GM12878 (cell line): ENCODE results near the gene DGCR8. TPM values are rescaled to one million over a fixed set of nuclear protein-coding genes. Genes with fewer than 3 reads are reported as not detected.

Experiments
- CBX5 ChIP-seq: sonication (generic); IDR thresholded peaks from 2 replicates; pipeline ENCODE4 v1.6.1; 2016; ENCODE audit warnings: low read depth, moderate library complexity, mild to moderate bottlenecking, inconsistent platforms
- EP300 ChIP-seq, 2 experiments: fragments of 150-350 bp in 1 of 2; IDR thresholded peaks; 2 replicates each; pipeline ENCODE4 v1.6.1; 2011 to 2012; ENCODE audit warnings: low read depth in 2 of 2, low read length in 2 of 2, borderline replicate concordance in 1 of 2, improper control_type of control experiment in 1 of 2, inconsistent platforms in 1 of 2; ENCODE audit not compliant: control insufficient read depth in 1 of 2
- HCFC1 ChIP-seq: fragments of 150-350 bp; IDR thresholded peaks from 2 replicates; pipeline ENCODE4 v1.6.1; 2014; ENCODE audit warnings: low read length
- SIN3A ChIP-seq: IDR thresholded peaks from 2 replicates; pipeline ENCODE4 v1.6.1; 2012; ENCODE audit warnings: low read depth, low read length, improper control_type of control experiment
- ZSCAN29 ChIP-seq: fragments of 450-650 bp; IDR thresholded peaks from 2 replicates; pipeline ENCODE4 v1.6.1; 2017; ENCODE audit warnings: mild to moderate bottlenecking, moderate library complexity
- polyA plus RNA-seq, 11 experiments: library from polyadenylated mRNA; depleted of rRNA in 4 of 11; unstranded in 6 of 11; stranded (reverse) in 5 of 11; fragments of >200 nt; fragmentation: Nextera tagmentation in 4 of 11; fragmentation: Illumina TruSeq in 1 of 11; extraction: Ambion mirVana in 4 of 11; extraction: Trizol in 1 of 11; gene quantifications; 1 replicate in 1 of 11; 2 replicates in 10 of 11; pipeline versions ENCODE4 v1.2.1 to v1.2.3, GENCODE V29; 2011 to 2016; ENCODE audit warnings: inconsistent platforms in 2 of 11, missing spikeins in 2 of 11, low read depth in 1 of 11
- total RNA-seq, 4 experiments: library from RNA; depleted of rRNA in 3 of 4; stranded (reverse); fragments of >200 nt in 3 of 4; fragmentation: Illumina TruSeq in 1 of 4; extraction: Trizol in 1 of 4; gene quantifications; 2 replicates each; pipeline versions ENCODE4 v1.2.1 to v1.2.3, GENCODE V29; 2013 to 2021
- TF ChIP-seq, protein P1 (sequence below): IDR thresholded peaks from 2 replicates; pipeline ENCODE4 v1.6.1; 2012; ENCODE audit warnings: improper control_type of control experiment, low read depth, low read length; ENCODE audit not compliant: insufficient replicate concordance

Gene DGCR8
- total and polyA plus RNA-seq, 10 of the 15 experiments (the other 5 are each of a cell fraction or from before 2014, with no cell fraction given) = 1.2 to 35.1 (median 17.2) TPM

DNA sequence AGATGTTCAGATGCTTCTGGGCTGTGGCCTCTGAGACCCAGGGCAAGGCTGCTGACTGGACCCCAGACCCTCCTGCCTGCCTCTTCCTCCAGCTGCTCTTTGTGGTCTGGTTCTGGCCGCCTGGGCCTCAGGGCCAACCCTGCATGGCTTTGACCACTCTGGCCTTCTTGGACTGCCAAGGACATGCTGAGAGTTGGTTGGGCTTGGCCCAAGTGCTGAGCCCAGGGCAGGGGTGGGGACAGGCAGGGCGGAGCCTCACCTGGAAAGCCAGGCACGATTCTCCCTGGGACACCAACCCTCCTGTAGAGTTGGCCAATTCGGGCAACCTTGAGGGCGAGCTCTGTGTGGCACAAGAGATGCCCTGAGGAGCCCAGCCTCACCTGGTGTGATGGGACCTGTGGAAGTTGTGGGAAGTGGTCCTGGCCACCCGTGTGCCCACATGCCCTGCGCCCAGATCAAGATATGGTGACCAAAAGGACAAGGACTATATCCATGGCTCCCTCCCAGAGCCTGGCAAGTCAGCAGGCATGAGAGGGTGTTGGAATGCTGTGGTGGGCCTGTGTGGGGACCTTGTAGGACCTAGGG is 47.5 kb upstream of the DGCR8 start (continued):
- TF ChIP-seq EP300 (IDR thresholded peaks at IDR 0.05; ENCODE audit: borderline replicate concordance in 1 of 2, control insufficient read depth in 1 of 2, low read depth in 2 of 2, low read length in 2 of 2) (no peak), HCFC1 (no peak), ZSCAN29 (no peak), SIN3A (no peak), CBX5 (no peak)
- TF ChIP-seq, protein P1, sequence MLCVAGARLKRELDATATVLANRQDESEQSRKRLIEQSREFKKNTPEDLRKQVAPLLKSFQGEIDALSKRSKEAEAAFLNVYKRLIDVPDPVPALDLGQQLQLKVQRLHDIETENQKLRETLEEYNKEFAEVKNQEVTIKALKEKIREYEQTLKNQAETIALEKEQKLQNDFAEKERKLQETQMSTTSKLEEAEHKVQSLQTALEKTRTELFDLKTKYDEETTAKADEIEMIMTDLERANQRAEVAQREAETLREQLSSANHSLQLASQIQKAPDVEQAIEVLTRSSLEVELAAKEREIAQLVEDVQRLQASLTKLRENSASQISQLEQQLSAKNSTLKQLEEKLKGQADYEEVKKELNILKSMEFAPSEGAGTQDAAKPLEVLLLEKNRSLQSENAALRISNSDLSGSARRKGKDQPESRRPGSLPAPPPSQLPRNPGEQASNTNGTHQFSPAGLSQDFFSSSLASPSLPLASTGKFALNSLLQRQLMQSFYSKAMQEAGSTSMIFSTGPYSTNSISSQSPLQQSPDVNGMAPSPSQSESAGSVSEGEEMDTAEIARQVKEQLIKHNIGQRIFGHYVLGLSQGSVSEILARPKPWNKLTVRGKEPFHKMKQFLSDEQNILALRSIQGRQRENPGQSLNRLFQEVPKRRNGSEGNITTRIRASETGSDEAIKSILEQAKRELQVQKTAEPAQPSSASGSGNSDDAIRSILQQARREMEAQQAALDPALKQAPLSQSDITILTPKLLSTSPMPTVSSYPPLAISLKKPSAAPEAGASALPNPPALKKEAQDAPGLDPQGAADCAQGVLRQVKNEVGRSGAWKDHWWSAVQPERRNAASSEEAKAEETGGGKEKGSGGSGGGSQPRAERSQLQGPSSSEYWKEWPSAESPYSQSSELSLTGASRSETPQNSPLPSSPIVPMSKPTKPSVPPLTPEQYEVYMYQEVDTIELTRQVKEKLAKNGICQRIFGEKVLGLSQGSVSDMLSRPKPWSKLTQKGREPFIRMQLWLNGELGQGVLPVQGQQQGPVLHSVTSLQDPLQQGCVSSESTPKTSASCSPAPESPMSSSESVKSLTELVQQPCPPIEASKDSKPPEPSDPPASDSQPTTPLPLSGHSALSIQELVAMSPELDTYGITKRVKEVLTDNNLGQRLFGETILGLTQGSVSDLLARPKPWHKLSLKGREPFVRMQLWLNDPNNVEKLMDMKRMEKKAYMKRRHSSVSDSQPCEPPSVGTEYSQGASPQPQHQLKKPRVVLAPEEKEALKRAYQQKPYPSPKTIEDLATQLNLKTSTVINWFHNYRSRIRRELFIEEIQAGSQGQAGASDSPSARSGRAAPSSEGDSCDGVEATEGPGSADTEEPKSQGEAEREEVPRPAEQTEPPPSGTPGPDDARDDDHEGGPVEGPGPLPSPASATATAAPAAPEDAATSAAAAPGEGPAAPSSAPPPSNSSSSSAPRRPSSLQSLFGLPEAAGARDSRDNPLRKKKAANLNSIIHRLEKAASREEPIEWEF = no peak
